ENCODE measurements around the gene SLC12A5.

The SLC12A5 gene

DNA sequence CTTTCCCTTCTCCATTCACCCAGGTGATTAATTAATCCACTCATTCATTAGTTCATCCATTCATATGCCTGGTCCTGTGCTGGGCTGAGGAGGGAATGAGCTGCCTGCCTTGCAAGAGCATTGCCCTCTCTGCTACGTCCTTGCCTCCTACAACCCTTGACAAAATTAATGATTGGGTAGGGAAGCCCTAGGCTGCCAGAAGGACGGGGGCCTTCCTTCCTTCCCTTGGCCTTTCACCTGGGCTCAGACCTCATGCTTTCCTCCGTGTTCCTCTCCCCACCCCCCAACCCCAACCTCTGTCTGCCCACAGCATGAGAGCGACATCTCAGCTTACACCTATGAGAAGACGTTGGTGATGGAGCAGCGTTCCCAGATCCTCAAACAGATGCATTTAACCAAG lies 25.6 kb downstream of the SLC12A5 start:
- ATAC-seq = no peak
- DNase-seq = no peak

GRCh38 chr20:46055269-46055668 lies 26.3 kb downstream of the SLC12A5 start:
- no peak for DNase-seq
- no peak for ATAC-seq

DNA sequence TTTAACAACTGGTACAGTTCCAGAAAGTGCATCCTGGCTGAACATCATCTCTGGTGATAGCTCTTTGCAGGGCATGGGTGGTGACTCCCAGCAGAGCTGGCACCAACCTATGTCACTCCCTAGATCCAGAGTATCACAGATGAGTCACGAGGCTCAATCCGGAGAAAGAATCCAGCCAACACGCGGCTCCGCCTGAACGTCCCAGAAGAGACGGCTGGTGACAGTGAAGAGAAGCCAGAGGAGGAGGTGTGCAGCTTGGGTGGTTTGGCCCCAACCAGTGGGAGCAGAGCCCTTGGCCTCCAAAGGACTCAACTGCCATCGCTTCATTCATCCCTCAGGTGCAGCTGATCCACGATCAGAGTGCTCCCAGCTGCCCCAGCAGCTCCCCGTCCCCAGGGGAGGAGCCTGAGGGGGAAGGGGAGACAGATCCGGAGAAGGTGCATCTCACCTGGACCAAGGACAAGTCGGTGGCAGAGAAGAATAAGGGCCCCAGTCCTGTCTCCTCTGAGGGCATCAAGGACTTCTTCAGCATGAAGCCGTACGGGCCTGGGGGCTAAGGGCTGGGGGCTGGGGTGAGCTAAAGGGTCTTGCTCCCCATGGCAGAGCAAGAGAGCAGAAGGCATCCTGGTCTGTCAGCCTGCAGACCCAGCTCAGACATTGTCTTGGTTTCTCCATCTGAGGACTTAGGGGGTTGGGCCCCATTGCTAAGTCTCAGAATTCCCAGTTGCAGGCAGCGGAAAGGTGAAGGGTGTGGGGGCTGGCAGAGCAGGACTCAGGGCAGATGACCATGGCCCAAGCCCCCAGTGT lies 27.2 kb downstream of the SLC12A5 start:
- ATAC-seq (no peak), DNase-seq (no peak)

GRCh38 chr20:46056970-46057855 lies 28.2 kb downstream of the SLC12A5 start:
- no peak for ATAC-seq
- peak; percentile 40 for DNase-seq

DNA sequence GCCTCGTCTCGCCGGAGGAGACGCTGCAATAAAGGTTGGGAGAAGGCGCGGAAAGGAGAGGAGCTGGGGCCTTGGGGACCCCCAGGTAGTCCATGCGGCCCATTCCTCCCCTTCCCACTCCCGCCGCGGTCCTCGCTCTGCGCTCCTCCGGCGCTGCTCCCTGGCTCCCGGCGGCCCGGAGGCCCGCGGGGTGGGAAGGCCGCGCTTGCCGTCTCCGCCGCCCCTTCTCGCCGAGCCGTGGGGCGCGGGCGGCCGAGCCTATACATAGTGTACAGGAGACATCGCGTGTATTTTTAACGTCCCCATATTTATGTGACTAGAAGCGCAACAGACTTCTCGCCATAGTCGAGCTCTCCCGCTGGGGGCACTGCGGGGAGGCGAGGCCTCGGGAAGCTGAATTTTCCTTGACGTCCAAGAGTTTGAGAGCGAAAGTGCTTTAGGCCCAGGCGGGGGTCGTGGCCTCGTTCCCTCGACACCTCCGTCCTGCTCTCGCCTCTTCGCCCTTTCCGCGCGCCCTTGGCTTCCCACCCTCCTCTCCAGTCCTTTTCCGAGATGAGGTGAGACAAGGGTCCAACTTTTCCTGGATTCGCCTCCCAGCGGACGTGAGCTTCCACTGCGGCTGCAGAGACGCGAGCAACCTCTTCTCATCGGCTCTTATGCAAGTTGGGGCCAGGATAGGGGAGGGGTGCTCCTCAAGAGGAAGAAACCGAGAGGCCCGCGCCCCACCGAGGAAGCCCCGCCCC lies 29.0 kb downstream of the SLC12A5 start:
- ATAC-seq = peak; percentile 12
- DNase-seq = peak; percentile 24

DNA sequence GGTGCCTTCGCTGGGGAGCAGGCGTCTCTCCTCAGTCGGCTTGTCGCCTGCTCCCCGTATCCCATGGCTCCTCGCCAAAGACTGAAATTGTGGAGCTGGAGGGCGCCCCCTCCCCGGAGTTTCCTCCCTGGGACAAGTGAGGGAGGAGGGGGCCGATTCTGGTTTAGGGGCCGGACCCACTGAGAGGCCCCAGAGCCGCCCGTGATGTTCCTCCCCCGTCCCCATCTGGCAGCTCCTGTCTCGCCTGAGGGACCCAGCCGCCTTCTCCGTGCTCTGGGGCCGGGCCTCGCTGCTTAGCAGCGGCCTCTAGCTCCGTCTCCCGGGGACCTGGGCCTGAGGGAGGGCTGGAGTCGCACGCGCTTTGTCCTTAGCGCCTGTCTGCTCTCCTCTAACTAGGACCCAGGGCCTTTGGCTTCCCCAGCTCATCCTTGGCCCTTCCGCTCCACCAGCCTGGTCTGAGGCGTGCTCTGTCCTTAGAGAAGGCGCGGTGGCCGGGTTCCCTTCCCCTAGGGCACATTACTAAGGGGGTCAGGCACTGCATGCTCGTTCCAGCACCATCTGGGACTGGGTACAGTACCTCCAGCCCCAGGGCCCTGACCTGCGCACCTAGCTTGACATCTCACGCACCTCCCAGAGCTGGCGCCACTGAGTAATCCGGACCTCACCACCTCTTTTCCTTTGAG lies 29.7 kb downstream of the SLC12A5 start:
- ATAC-seq = no peak
- DNase-seq = no peak

DNA sequence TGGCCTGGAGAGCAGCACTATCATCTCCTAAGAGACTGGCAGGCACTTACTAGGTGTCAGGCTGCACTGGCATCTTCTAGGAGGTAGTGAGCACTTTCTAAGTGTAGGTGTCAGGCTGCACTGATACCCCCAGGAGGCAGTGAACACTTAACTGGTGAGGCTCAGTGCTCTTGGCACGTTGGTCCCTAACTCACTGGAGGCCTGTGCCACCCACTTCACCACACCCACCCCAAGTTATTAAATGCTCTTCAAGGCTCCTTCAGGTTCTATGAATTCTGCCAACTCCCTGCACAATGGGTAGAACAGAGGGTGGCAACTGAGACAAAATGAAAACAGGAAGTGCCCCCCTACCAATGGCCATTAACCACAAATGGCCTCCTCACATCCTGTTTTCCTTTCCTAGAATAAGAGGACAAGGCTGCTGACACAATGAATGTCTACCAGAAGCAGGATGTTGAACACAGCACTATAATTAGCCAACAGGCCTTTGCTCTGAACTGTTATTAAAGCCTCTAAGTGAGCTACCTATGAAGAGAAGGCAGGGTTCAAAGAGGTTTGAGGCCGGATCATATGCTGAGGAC lies 31.4 kb downstream of the SLC12A5 start:
- no peak for DNase-seq

GRCh38 chr20:46060975-46061374 lies 32.0 kb downstream of the SLC12A5 start:
- DNase-seq (no peak), ATAC-seq (no peak)

More for the DNA sequence above, 31.4 kb downstream of the SLC12A5 start:
- ATAC-seq = no peak

DNA sequence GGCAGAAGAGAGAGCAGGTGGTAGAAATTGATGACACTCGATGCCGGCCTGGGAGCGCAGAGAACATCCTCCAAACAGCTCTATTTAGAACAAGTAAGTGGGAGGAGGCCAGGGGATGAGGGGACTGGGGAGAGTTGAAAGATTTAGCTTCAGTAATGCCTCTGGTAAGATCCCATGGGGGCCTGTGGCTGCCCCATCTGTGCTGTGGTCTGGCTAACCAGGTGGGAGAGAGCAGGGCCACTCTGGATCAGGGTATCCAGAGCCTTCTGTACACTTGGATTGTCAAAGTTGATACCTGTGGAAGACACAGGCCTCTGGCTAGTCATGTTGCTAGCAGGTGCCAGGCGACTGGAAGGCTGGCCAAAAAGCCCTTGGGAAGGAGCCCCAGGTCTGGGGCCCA lies 33.1 kb downstream of the SLC12A5 start:
- DNase-seq (no peak), ATAC-seq (no peak)

GRCh38 chr20:46062621-46063020 lies 33.6 kb downstream of the SLC12A5 start:
- DNase-seq (no peak), ATAC-seq (no peak)

- no peak for ATAC-seq
Observed at GRCh38 chr20:46063151-46063550, 34.1 kb downstream of the SLC12A5 start.

GRCh38 chr20:46063652-46064054 lies 34.6 kb downstream of the SLC12A5 start:
- no peak for DNase-seq

More at GRCh38 chr20:46063151-46063550, 34.1 kb downstream of the SLC12A5 start:
- DNase-seq = no peak

DNA sequence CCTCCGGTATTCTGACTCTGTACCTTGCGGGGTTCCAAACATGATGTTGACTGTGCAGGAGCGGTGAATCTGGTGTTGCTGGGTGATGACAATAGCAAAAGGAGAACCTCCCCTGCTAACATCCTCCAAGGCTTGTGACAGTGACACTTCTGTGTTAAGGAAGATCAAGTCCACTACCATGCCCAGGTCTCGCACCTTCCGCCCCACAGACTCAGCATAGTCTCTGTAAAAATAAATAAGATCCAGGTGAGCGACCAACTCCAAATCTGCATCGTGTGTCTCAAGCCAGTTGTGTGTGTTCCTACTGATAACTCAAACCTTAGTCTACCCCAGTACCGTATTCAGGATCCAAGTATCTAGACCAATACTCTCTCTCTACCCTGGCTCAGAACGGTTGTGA lies 36.0 kb downstream of the SLC12A5 start:
- ATAC-seq (no peak), DNase-seq (no peak)

More at GRCh38 chr20:46063652-46064054, 34.6 kb downstream of the SLC12A5 start:
- peak; percentile 65 for ATAC-seq

DNA sequence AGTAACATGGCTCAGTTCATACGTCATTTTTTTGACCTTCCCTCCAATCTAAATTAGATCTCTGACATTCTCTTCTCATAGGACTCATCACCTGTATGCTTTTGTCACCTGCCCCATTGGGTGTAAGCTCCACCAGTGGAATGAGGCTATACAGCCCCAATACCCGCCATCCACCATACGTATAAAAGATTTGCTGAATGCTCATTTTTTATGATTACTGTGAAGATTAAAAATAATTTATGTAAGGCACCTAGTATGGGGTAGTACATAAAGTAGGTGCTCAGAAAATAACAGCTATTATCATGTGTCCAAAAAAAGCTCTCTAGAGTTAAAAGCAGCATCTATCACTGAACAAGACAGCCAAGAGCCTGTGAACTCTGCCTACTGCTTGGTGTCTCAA lies 36.7 kb downstream of the SLC12A5 start:
- no peak for ATAC-seq

GRCh38 chr20:46070215-46070900 lies 41.3 kb downstream of the SLC12A5 start:
- no peak for ATAC-seq
- no peak for DNase-seq

More for the DNA sequence above, 36.7 kb downstream of the SLC12A5 start:
- DNase-seq = no peak

DNA sequence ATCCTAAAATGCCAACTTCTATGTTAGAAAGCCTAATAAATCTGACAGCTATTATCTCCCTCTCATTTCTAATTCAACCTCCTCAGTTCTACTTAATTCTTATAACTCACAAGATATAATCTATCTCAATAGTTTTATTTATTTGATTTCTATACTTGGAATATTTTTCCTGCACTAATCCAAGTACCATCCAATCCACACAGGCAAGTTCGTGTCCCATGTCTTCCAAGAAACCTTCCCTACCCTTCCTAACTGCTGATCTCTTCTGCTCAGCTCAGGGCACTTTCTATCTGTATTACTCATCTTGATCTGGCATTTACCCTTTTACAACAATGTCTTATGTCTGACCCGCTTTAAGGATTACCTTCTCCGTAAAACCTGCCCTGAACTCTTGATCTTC lies 42.6 kb downstream of the SLC12A5 start:
- no peak for DNase-seq
- no peak for ATAC-seq

DNA sequence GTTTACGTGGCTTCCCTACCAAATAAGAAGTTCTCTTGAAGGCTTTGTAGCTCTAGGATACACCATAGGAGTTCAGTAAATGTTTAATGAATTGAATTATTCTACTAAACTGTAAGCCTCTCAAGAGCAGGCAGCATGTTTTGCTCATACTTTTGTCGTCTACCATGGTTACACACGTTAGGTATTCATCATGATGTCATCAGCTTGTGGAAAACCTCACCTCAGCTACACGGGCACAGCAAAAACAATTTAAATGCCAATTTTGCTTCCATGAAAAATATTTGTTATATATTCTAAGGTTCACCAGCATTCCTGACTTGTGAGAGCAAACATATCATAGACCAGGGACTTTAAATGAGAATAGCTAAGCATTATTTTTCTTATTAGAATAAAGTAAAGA lies 44.0 kb downstream of the SLC12A5 start:
- DNase-seq = no peak
- ATAC-seq = no peak

DNA sequence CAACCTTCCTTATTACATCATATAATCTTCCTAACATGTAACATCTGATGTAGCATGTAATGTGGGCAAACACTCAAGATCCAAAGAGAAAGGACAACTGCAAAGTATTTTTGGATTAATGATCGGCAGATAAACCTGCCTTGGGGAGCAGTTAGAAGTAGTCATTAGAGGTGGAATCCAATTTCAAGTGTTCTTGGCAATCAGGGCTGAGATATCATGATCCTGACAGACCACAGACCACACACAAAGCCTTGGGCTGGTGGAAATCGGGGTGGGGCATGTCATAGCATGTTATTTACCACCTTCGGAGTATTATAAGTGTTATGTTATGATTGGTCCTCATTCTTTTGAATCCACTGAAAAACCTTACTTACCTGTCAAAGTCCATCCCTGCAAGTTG lies 44.4 kb downstream of the SLC12A5 start:
- DNase-seq = no peak
- no peak for ATAC-seq

DNA sequence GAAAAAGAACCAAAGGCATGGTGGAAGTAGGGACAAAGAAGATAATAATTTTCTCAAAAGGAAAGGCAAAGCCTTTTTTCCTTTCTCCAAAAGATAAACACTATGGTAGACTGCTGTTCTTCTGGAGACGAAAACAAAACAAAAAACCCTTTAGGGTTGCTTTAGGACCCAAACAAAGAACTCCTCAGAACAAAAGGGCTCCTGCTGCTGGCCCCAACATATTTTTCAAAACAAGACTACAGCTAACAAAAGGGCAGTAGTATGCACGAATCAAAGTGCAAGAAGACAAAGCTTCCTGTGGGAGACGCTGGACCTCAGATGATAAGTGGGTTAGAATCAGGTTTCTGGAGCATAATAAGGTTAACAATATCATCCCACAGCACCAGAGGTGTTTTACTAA lies 45.0 kb downstream of the SLC12A5 start:
- no peak for DNase-seq
- ATAC-seq = no peak

DNA sequence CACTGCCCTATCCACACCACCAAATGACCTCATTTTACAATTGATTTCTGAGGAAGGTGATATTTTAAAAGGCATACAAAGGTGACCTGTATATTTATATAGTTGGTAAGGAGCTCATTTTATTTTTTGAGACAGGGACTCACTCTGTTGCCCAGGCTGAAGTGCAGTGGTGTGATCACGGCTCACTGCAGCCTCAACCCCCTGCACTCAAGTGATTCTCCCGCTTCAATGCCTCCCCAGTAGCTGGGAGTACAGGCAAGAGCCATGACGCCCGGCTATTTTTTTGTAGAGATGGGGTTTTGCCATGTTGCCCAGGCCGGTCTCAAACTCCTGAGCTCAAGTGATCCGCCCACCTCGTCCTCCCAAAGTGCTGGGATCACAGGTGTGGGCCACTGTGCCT lies 47.8 kb downstream of the SLC12A5 start:
- ATAC-seq (no peak), DNase-seq (no peak)

All from stimulated activated naive CD8-positive, alpha-beta T cell treated with anti-CD3 and anti-CD28 coated beads, Interleukin-15, Interleukin-2, amounts not matched to agents 100 U/mL and 50 U/mL, for 24 hours (primary cell).